HG03025 (cell line): ENCODE measurements around the gene MAF.

Experiments used
- ATAC-seq: cut with Tn5 transposase; IDR thresholded peaks from one replicate; pipeline ENCODE4 v1.9.1; 2021; ENCODE audit warnings: mild to moderate bottlenecking, moderate library complexity; ENCODE audit not compliant: unreplicated experiment, low FRiP score

Gene MAF

DNA sequence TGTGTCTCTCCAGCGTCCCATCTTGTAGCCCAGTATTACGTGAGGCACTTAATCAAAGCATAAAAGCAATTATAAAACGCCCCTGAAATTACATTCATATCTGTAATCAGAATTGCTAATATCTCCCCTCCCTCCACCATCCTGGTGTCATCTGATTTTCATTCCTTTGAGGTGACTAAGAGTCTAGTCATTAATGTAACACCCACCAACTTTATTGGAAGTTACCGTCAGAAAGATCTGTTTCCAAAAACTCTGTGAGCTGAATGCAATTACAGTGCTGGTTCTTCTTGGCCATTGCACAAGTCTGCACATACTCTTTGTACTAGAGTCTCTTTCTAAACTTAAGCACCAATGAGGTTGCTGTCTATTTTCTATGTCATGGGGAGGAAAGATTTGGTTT, 12.5 kb upstream of the MAF start:
- no peak for ATAC-seq

DNA sequence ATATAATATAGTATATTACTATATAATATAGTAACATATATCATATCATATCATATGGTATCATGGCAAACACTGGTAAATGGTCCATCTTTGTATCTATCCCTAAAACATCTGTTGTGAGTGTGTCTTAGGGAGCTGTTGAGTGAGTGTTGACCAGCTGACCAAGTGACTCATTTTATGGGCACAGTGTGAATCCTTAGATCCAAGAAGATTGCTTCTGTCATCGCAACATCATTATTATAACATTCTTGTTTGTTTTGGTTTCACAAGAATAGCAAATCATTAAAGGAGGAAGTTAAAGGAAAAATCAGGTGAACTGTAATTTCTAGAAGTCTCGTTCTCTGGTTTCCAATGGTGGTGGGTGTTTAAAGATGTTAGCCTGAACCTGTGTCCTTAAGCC, 11.7 kb upstream of the MAF start:
- ATAC-seq, result no peak

DNA sequence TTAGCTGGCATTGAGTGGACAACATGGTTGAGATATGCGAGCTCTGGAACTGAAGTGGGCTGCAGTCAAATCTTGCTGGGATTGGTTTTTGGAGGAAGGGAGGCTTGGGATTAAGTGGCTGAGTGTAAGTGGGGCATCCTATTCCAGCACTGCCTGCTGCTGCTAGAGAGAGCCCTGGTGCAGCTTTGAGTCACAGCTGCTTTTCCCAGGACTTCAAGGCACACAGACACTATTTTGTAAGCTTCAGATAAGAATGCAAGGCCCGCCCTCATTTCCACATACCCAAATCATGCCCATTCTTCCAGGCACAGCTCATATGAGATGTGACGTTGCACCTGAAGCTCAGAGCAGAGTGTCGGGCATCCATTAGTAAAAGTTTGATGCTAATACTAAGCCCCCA, 10.2 kb upstream of the MAF start:
- no peak for ATAC-seq

DNA sequence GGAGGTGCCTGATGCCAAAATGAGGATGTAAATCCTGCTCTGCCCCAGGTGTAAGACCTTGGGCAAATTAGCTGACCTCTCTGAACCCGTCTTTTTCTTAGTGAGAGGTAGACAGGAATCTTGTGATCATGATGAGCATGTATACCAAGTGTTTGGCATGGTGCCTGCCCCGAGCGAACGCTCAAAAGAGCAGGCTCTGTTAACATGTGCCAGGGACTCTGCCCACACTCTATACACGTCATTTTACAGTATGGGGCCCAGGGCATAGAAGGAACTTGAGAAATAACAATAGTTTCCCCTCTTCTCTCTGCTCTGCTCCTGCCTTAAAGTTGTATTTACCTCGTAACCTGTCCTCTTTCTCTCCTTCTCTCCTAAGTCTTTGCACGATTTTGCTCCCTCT, 9.3 kb upstream of the MAF start:
- ATAC-seq, result no peak

DNA sequence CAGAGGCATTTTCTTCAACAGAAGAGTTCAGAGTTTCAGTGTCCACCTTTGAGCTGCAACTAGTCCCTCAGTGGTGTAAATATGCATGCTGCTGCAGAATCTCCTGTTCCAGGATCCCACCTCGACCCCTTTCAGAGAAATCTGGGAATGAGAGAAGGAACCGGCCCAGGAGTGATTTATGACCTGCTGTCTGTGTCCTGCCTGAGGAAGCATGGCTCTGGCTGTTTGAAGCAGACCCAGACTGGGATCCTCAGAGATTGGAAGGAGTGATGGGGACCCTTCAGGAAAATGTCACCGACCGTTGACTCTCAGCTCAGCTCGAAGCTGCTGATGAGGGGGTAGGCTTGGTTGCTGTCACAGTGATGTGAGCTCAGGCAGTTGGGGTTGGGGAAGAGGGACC, 8.4 kb upstream of the MAF start:
- no peak for ATAC-seq

DNA sequence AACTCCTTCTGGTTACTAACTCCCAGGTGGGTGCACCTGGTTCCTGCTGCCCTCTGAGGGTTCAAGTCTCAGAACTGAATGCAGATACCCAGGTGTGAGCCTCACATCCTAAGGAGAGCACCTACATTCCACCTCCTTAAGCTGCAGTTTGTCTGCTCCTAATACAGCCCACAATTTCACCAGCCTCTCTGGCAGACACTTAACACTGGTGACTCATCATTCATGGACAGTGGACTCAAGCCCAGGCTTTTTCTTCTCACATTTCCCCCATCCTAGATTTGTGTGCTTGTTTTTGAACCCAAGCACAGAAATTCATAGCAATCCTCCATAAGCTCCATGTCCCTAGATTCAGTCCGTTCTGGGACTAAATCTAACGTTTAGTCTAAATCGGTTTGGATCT, 7.0 kb upstream of the MAF start:
- no peak for ATAC-seq

DNA sequence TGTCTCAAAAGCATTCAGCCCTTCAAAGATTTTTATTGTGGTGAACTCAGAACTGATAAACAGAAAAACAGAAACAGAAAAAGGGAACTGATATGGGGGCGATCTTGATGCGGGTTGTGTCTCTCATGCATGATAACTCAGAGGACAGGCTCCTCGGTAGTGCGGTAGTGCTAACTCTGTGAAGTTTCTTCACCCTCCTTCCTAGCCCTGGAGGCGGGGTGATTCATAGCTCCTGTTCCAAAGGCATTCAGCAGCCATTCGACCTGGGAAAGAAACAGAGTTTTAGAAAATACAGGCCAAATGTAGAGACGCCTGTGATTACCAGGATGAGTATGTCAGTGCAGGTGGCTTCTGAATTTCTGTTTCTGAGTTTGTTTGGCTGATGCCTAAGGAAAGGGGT, 5.5 kb upstream of the MAF start:
- ATAC-seq, result peak; percentile 75

DNA sequence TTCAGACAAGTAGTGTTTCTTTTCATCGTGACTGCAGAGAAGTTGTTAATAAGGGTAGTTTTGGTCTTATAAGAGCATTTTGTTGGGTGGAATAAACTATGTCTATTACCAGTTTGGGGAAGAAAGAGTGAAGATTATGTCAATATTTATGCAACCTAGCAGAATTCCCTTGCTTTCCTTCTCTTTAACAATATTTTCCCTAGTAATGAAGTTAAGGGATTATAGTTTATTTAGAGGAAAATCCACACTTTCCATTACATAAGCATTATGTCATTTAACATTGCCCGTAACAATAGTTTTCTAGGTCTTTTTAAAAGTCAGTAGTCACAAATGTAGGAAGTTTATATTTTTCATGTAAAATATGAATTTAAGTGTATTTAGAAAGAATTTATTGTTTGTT, 2.5 kb upstream of the MAF start:
- ATAC-seq, result no peak

DNA sequence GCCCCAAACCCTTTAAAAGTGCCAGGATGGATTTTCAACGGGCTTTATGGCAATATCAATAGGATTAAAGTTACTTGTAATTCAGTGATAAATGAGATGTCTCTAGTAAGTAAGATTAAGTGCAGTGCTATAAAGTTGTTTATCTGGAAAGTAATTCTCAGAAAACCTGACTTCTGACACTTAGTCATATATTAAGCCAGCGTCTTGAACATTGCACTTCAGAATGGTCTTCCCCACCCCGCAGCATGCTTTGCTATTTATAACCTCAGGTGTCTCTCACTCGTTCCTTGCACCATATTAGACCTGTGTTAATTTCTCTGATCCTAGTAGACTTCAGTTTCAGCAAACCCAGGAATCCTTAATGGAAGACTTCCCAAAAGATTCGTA, 2.1 kb upstream of the MAF start:
- no peak for ATAC-seq

DNA sequence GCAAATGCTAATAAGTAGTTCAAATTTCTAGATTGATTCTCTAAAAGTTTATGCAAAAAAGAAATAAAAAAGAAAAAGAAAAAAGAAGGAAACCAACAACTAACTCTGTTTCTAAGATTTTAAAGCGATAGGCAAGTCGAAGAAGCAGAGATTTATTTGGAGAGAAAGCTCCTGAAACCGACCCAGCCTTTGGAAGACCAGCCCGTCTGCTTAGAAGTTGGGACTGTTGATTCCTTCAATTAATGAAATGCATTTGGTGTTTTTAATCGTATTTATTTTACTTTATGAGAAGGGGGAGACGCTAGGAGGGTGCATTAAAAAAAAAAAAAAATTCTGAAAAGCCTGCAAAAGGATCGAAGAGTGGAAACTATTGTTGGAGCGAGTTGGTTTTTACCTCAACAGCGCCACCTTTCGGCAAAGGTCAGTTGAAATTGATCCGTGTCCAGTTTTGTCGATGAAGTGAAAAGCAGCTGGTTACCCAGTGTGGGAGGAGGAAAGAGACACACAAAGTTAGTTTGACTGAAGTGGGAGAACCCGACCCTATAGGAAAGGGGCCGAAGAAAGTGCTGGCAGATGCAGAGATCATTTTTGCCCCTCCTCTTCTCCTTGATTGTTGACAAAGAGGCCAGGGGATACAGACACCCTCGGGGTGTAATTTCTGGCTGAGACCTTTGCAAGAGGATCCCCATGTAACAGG, 1.5 kb upstream of the MAF start:
- ATAC-seq, result no peak

DNA sequence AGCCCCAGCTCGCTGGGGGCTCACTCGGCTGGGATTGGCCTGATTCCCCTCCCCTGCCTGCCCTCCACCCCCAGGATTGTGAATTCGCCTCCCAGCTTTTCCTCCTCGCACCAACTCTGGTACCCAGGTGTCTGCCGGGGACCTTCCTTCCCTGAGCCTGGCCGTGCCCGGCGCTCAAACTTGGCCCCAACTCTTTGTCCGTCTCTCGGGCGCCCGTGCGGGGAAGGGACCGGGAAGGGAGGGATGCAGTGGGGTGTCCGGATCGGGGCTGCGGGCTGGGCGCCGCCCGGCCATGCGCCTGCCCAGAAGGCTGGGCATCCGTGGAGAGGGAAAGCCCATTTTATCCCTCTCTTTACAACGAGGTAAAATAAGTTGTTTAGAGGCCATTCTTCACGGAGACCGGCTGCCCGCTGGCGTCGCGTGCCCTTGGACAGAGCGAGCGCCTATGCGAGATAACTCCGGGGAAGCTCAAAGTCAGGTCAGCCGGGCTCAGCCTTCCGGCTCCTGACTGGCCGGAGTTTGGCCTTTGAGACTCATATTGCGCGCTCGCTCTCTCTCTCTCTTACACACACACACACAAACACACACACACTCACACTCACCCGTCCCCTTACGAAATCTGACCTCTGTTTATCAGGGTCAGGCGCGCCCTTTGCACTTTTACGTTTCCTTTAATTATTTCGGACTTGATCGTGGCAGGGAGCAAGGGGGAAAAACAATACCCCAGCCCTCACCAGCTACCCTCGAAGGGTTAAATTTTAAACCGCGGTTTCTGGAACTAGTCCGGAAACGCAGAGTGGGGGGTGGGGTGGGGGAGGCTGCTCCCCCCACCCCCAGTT, 774 bp upstream of the MAF start:
- peak; percentile 2 for ATAC-seq

DNA sequence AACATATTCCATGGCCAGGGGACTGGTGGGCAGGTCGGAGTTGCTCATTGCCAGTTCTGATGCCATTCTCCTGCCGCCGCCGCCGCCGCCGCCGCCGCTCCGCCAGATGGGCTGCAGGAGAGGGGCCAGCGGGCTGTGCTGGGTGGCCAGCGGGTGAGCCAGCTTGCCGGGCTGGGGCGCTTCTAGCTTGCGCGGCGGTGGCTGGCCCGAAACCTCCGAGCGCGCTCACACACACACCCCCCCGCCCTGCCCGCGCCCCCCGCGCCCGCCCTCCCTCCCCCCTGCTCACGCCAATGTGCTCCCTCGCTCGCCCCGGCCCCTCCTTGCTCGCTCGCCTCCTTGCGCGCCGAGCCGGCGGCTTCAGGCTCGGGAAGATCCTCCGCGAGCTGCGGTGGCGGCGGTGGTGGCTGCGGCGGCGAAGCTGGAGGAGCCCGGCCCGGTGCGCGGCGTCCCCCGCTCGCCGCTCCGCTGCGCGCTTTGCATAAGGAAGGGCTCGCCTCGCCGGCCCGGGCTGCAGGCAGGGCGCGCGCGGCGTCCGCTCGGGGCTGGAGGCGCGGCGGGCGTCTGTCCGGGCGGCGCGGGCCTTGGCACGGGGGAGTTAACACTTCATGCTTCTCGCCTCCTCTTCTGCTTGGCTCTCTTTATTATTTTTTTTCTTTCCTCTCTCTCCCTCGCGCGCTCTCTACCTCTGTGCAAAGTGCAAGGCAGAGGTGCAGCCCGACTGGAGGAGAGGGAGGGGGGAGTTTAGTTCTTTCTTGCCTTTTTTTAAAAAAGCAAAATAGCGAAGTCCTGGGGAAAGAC, 500 bp downstream of the MAF start:
- peak; percentile 45 for ATAC-seq

DNA sequence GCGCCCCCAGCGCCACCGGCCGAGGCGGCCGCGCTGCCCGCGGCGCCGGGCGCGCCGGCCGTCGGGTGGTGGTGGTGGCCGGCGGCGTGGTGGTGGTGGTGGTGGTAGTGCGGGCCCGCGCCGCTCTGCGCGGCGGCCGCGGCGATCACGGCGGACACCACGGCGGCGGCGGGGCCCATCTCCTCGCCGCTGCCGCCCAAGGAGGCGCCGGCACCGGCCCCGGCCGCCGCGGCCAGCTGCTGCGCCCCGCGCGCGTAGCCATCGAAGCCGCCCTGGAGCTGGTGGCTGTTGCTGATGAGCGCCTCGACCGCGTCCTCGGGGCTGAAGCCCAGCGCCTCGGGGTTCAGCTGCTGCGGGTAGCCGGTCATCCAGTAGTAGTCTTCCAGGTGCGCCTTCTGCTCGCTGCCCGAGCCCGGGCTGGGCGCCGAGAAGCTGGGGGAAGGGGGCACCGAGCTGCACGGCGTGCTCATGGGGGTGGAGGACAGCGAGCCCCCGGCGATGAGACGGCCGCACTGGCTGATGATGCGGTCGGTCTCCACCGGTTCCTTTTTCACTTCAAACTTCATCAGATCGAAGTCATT, 1.2 kb downstream of the MAF start:
- ATAC-seq, result no peak

DNA sequence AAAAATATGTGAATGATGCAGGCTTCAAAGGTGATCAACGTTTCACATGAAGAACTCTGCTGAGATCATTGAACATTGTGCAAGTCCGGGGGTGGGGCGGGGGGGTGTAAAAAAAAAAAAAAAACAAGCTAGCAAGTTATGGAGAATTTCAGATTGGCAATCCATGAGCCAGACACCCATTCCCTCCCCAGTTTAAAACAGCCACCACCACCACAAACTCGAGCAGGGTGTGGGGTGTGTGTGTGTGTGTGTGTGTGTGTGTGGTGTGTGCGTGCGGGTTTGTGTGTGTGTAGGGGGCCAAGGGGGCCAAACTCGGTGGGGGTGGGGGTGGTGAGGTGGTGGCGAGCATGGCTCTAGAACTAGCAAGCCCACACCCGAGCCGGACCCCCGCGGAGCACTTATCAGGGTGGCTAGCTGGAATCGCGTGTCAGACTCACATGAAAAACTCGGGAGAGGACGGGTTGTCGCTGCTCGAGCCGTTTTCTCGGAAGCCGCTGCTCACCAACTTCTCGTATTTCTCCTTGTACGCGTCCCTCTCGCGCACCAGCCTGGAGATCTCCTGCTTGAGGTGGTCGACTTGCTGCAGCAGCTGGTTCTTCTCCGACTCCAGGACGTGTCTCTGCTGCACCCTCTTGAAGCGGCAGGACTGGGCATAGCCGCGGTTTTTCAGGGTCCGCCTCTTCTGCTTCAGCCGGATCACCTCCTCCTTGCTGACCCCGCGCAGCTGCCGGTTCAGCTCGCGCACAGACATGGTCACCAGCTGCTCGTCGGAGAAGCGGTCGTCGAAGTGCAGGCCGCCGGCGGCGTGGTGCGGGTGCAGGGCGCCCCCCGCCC, 2.0 kb downstream of the MAF start:
- ATAC-seq, result no peak

DNA sequence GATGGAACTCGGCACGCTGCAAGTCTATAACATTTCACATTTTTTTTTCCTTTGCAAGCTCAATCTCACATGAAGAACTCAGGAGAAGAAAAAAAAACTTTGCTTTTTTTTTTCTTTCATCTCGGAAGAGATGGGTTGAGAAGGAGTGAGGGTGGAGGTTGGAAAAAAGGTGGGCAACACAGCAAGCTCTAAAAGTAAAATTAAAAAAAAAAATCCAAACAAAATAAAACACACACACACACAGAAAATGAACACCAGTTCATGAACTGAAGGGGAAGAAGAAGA, 2.5 kb downstream of the MAF start:
- ATAC-seq, result no peak

DNA sequence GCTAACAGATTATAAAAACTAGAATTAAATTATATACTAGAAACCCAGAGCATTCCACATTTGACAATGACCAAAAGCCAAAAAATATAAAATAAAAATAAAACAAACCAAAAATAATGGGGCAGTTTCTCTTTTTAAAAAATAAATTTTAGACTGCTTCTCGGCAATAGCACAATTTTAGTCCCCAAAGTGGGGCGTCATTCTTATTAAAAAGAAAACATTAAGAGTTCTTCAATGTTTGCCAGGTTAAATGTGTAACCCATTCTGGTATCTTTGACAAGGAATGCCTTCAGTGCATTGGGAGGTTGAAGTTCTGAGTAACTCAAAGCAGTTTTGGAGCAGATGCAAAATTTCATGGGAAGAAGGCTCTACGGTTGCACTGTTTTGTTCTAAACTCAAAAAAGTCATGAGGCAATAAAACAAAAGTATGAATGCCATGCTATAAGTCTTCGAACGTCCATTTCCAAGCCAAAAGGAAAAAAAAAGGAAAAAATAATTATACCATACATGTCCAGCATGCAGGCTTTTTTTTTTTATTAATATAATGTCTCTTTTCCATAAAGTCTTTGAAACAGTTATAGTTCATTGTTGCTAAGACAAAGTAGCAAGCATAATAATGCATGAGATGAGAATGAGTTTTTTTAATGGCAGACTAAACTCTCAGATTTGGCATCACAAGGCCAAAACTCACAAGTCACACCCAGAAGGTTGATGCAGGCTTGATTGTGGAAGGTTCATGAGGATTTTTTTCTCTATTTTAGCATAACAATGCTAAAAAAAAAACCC, 3.1 kb downstream of the MAF start:
- no peak for ATAC-seq

DNA sequence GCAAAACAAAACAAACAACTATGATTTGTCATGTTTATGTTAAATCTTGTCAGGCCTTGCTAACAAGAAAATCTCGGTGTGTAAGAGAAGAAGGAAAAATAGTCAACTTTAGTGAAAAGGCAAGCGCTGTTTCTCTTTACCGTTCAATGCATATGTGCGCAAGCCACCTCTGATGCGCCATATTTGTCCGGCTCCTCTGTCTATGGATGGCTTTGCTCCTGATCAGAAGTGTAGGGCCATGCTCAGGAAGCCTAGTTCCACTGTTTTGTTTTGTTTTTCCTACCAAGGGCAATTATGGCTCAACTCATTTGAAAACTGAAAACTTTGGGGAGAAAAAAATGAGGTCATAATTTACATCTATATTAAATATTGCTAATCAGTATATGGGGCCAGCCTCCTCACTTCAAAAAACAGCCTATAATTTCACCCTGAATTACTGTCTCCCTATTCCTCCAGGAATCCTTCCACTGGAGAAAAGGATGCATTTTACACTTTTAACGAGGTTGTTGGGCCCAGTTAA, 4.5 kb downstream of the MAF start:
- ATAC-seq, result no peak

DNA sequence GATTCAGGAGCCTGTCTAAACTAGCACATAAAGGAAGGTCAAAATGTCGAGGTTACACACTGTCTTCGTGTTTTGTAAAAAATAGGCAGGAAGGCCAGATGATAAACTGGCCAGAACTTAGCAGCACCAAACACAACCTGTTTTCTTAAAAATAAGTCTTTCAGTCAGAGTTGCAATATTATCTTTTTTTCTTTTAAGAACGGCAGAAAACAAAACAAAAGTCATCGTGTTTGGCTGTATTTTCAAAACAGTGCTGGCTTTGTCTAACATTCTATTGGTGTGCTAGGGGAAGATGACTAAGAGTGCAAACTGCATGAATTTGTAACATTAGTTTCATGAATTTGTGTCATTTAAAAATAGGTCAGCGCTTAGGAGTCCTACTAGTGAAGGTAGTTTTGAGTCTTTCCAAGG, 5.3 kb downstream of the MAF start:
- ATAC-seq, result no peak

DNA sequence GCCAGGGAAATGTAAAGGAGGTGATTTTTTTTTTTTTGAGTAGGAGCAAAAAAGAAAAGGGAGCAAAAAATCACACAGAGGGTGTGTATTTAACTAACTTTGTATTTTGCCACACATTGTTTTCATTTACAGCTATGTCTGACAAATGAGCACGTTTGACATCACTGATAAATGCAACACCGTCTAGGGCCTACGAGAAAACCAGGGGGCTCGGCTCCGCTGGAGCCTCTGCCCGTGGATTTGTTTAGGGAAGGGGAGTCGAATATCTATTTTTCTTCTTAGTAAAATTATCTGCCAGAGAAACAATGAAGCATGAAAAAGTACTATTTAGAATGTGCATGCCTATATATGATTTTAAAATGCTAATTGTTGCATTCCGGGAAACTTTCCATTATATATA, 6.8 kb downstream of the MAF start:
- no peak for ATAC-seq
